Liver (tissue), 9 donors: ENCODE results near the gene SLC1A2. TPM values are rescaled to one million over a fixed set of nuclear protein-coding genes. Genes with fewer than 3 reads are reported as not detected.

Source experiments
- DNase-seq: peaks from one replicate; pipeline ENCODE4 v3.0.0-alpha.2; 2017; ENCODE audit warnings: low spot score
- H3K27ac ChIP-seq, 2 donors: one replicate each; pipeline ENCODE4 v1.7.0; 2013; ENCODE audit warnings: inconsistent platforms in 2 of 2, low read length in 2 of 2, control low read depth in 1 of 2, low read depth in 1 of 2, mild to moderate bottlenecking in 1 of 2
- H3K27me3 ChIP-seq, 4 donors: one replicate each; pipeline versions ENCODE4 v1.6.1 to v1.7.0; 2013; ENCODE audit warnings: low read length in 3 of 4, inconsistent platforms in 1 of 4, mild to moderate bottlenecking in 1 of 4, moderate library complexity in 1 of 4; ENCODE audit not compliant: control insufficient read depth in 4 of 4, insufficient read depth in 4 of 4
- H3K36me3 ChIP-seq, 4 donors: one replicate each; pipeline versions ENCODE4 v1.6.1 to v1.7.0; 2013; ENCODE audit warnings: low read length in 3 of 4, mild to moderate bottlenecking in 3 of 4, low read depth in 1 of 4, moderate library complexity in 1 of 4; ENCODE audit not compliant: control insufficient read depth in 4 of 4, insufficient read depth in 3 of 4
- H3K4me1 ChIP-seq, 4 donors: one replicate each; pipeline versions ENCODE4 v1.6.1 to v1.7.0; 2013; ENCODE audit warnings: low read length in 3 of 4, mild to moderate bottlenecking in 3 of 4, moderate library complexity in 1 of 4; ENCODE audit not compliant: control insufficient read depth in 4 of 4, insufficient read depth in 4 of 4
- H3K4me3 ChIP-seq, 3 donors: one replicate each; pipeline versions ENCODE4 v1.6.1 to v1.7.0; 2013; ENCODE audit warnings: low read length in 3 of 3, control low read depth in 1 of 3, low read depth in 1 of 3, mild to moderate bottlenecking in 1 of 3
- H3K9ac ChIP-seq, 2 donors: one replicate each; pipeline ENCODE4 v1.7.0; 2013; ENCODE audit warnings: low read length in 2 of 2, mild to moderate bottlenecking in 2 of 2, moderate library complexity in 2 of 2, control low read depth in 1 of 2, low read depth in 1 of 2
- H3K9me3 ChIP-seq, 4 donors: one replicate each; pipeline versions ENCODE4 v1.6.1 to v1.7.0; 2013; ENCODE audit warnings: low read length in 3 of 4; ENCODE audit not compliant: control insufficient read depth in 4 of 4
- ATF3 ChIP-seq: IDR thresholded peaks from 2 replicates; pipeline ENCODE4 v1.6.1; 2016; ENCODE audit warnings: antibody characterized with exemption
- EGR1 ChIP-seq, 2 donors: IDR thresholded peaks; 2 replicates each; pipeline ENCODE4 v1.6.1; 2016 to 2018; ENCODE audit warnings: antibody characterized with exemption in 2 of 2, low read depth in 2 of 2
- REST ChIP-seq: IDR thresholded peaks from 2 replicates; pipeline ENCODE4 v1.6.1; 2016; ENCODE audit warnings: antibody characterized with exemption, mild to moderate bottlenecking
- ZBTB33 ChIP-seq: IDR thresholded peaks from 2 replicates; pipeline ENCODE4 v1.6.1; 2016; ENCODE audit warnings: antibody characterized with exemption
- whole genome bisulfite sequencing: extraction: QIAGEN DNeasy Blood & Tissue Kit; methylation state at CpG from one replicate; pipeline ENCODE4 v1.1.7; 2013; 5-methylcytosine and 5-hydroxymethylcytosine counted together
- polyA plus RNA-seq, 2 donors: library from polyadenylated mRNA; stranded (reverse) in 1 of 2; unstranded in 1 of 2; fragments of 200-250 nt in 1 of 2; fragments of >200 nt in 1 of 2; fragmentation: Nextera tagmentation in 1 of 2; extraction: Ambion mirVana in 1 of 2; gene quantifications; one replicate each; pipeline versions ENCODE4 v1.2.1 to v1.2.3, GENCODE V29; 2013 to 2015
- total RNA-seq, 2 donors: library from RNA; depleted of rRNA; stranded (reverse); fragments of >200 nt; gene quantifications; one replicate each; pipeline ENCODE4 v1.2.3, GENCODE V29; 2014
- donor health status: healthy.
- donor health status: healthy.
- donor health status: healthy.
- donor health status: healthy.
- donor health status: healthy.

The SLC1A2 gene
- total and polyA plus RNA-seq, 4 donors, result 6.4 to 19.5 (median 13.5) TPM

- Histone ChIP-seq H3K9me3 (no peaks in the 10 kb centered on the region), H3K27ac (no peak overlapping the region), H3K9ac (no peak overlapping the region), H3K27me3 (no peaks in the 10 kb centered on the region), H3K36me3 (peaks cover 0 to 2% (median 0%) of the 10 kb centered on the region in 4 donors), H3K4me3 (no peak overlapping the region), H3K4me1 (peaks cover 3 to 12% (median 8%) of the 10 kb centered on the region in 4 donors)
- DNase-seq, result no peak
- TF ChIP-seq ZBTB33, result no peak
- TF ChIP-seq EGR1 (IDR thresholded peaks at IDR 0.05; ENCODE audit: low read depth in 2 of 2), result no peak
- 81% methylated on average over 5 of the region's 5 CpGs for WGBS
Observed at GRCh38 chr11:35272391-35272902, 146.9 kb downstream of the SLC1A2 start.

GRCh38 chr11:35271031-35271430, 148.3 kb downstream of the SLC1A2 start:
- no peak for TF ChIP-seq ATF3
- no peak for TF ChIP-seq EGR1 (IDR thresholded peaks at IDR 0.05; ENCODE audit: low read depth in 2 of 2)
- Histone ChIP-seq H3K36me3 (peaks cover 0 to 2% (median 0%) of the 10 kb centered on the region in 4 donors), H3K4me1 (peaks cover 3 to 10% (median 8%) of the 10 kb centered on the region in 4 donors), H3K27ac (no peak overlapping the region), H3K9ac (no peak overlapping the region), H3K27me3 (no peaks in the 10 kb centered on the region), H3K4me3 (no peak overlapping the region), H3K9me3 (no peaks in the 10 kb centered on the region)
- 95% methylated on average over 3 of the region's 3 CpGs for WGBS
- DNase-seq, result no peak

- Histone ChIP-seq H3K4me1 (peaks cover 3 to 6% (median 4%) of the 10 kb centered on the region in 4 donors), H3K27me3 (no peaks in the 10 kb centered on the region), H3K9me3 (no peaks in the 10 kb centered on the region), H3K36me3 (peaks cover 0 to 2% (median 1%) of the 10 kb centered on the region in 4 donors), H3K27ac (no peak overlapping the region), H3K9ac (no peak overlapping the region), H3K4me3 (no peak overlapping the region)
- TF ChIP-seq ZBTB33, result no peak
- TF ChIP-seq REST, result no peak
- WGBS, result 60% methylated on average over 1 of the region's 1 CpG
- no peak for DNase-seq
Observed at GRCh38 chr11:35270342-35270741, 149.0 kb downstream of the SLC1A2 start.
